H9 (cell line): ENCODE results near the gene ARL16. TPM values are rescaled to one million over a fixed set of nuclear protein-coding genes. Genes with fewer than 3 reads are reported as not detected.

Experiments
- DNase-seq: peaks from one replicate; pipeline ENCODE4 v3.0.0-alpha.2; 2017
- H2AFZ ChIP-seq: one replicate; pipeline ENCODE4 v1.6.1; 2013; ENCODE audit warnings: mild to moderate bottlenecking, low read length, control low read depth, moderate library complexity
- H2AK5ac ChIP-seq: 2 replicates; pipeline ENCODE4 v1.6.1; 2013; ENCODE audit warnings: low read length, control low read depth, mixed read lengths; ENCODE audit not compliant: insufficient read length
- H2BK120ac ChIP-seq: one replicate; pipeline ENCODE4 v1.6.1; 2013; ENCODE audit warnings: low read depth, mild to moderate bottlenecking, low read length, control low read depth, inconsistent platforms; ENCODE audit not compliant: poor library complexity, severe bottlenecking
- H2BK12ac ChIP-seq: 2 replicates; pipeline ENCODE4 v1.6.1; 2013; ENCODE audit warnings: low read length, control low read depth, mixed read lengths, low read depth; ENCODE audit not compliant: insufficient read length
- H2BK15ac ChIP-seq: 2 replicates; pipeline ENCODE4 v1.6.1; 2013; ENCODE audit warnings: low read depth, low read length, control low read depth
- H2BK20ac ChIP-seq: one replicate; pipeline ENCODE4 v1.6.1; 2013; ENCODE audit warnings: low read depth, mild to moderate bottlenecking, low read length, control low read depth, inconsistent platforms; ENCODE audit not compliant: poor library complexity, severe bottlenecking
- H2BK5ac ChIP-seq: 2 replicates; pipeline ENCODE4 v1.6.1; 2013; ENCODE audit warnings: low read length, control low read depth, mixed read lengths; ENCODE audit not compliant: insufficient read length
- H3K14ac ChIP-seq: 2 replicates; pipeline ENCODE4 v1.6.1; 2013; ENCODE audit warnings: low read length, control low read depth; ENCODE audit not compliant: insufficient read depth
- H3K18ac ChIP-seq: 2 replicates; pipeline ENCODE4 v1.6.1; 2013; ENCODE audit warnings: low read depth, mild to moderate bottlenecking, mixed read lengths, low read length, control low read depth; ENCODE audit not compliant: insufficient read length
- H3K23ac ChIP-seq: 2 replicates; pipeline ENCODE4 v1.6.1; 2013; ENCODE audit warnings: low read length, control low read depth, mixed read lengths, low read depth; ENCODE audit not compliant: insufficient read length
- H3K23me2 ChIP-seq: 2 replicates; pipeline ENCODE4 v1.6.1; 2013; ENCODE audit warnings: low read depth, mild to moderate bottlenecking, mixed read lengths, low read length, control low read depth; ENCODE audit not compliant: insufficient read length, poor library complexity, severe bottlenecking
- H3K27ac ChIP-seq: 2 replicates; pipeline ENCODE4 v1.5.1; 2013; ENCODE audit warnings: low read length, control low read depth, mixed read lengths, low read depth; ENCODE audit not compliant: insufficient read length
- H3K27me3 ChIP-seq: 2 replicates; pipeline ENCODE4 v1.6.1; 2013; ENCODE audit warnings: low read length, control low read depth, inconsistent platforms; ENCODE audit not compliant: insufficient read depth
- H3K4ac ChIP-seq: 2 replicates; pipeline ENCODE4 v1.6.1; 2013; ENCODE audit warnings: low read depth, mild to moderate bottlenecking, control low read depth, inconsistent platforms, low read length, moderate library complexity
- H3K4me1 ChIP-seq: 2 replicates; pipeline ENCODE4 v1.6.1; 2013; ENCODE audit warnings: low read length, control low read depth, inconsistent platforms; ENCODE audit not compliant: insufficient read depth
- H3K4me2 ChIP-seq: 2 replicates; pipeline ENCODE4 v1.6.1; 2013; ENCODE audit warnings: low read length, control low read depth, mixed read lengths; ENCODE audit not compliant: insufficient read length, insufficient read depth
- H3K56ac ChIP-seq: 2 replicates; pipeline ENCODE4 v1.6.1; 2013; ENCODE audit warnings: low read depth, mild to moderate bottlenecking, mixed read lengths, low read length, control low read depth; ENCODE audit not compliant: insufficient read length
- H3K79me1 ChIP-seq: 2 replicates; pipeline ENCODE4 v1.6.1; 2013; ENCODE audit warnings: low read depth, mild to moderate bottlenecking, moderate library complexity, low read length, control low read depth, inconsistent platforms; ENCODE audit not compliant: insufficient read depth, poor library complexity, severe bottlenecking
- H3K79me2 ChIP-seq: 2 replicates; pipeline ENCODE4 v1.6.1; 2013; ENCODE audit warnings: low read length, control low read depth, inconsistent platforms; ENCODE audit not compliant: insufficient read depth
- H3K9ac ChIP-seq: 2 replicates; pipeline ENCODE4 v1.6.1; 2013; ENCODE audit warnings: low read length, control low read depth, mixed read lengths; ENCODE audit not compliant: insufficient read length; ENCODE audit errors: extremely low read depth
- H3K9me3 ChIP-seq: one replicate; pipeline ENCODE4 v1.6.1; 2013; ENCODE audit warnings: low read depth, low read length, inconsistent platforms; ENCODE audit not compliant: control insufficient read depth
- H3T11ph ChIP-seq: one replicate; pipeline ENCODE4 v1.6.1; 2013; ENCODE audit warnings: mild to moderate bottlenecking, low read length, control low read depth, inconsistent platforms
- H4K20me1 ChIP-seq: one replicate; pipeline ENCODE4 v1.6.1; 2013; ENCODE audit not compliant: control insufficient read depth, insufficient read length, insufficient read depth
- H4K5ac ChIP-seq: 2 replicates; pipeline ENCODE4 v1.6.1; 2013; ENCODE audit warnings: low read depth, mild to moderate bottlenecking, mixed read lengths, low read length, control low read depth; ENCODE audit not compliant: insufficient read length
- H4K8ac ChIP-seq: replicated peaks from 2 replicates; pipeline ENCODE4 v1.6.1; 2013; ENCODE audit warnings: low read length, control low read depth, mixed read lengths, low read depth; ENCODE audit not compliant: insufficient read length
- H4K91ac ChIP-seq: 2 replicates; pipeline ENCODE4 v1.6.1; 2013; ENCODE audit warnings: low read depth, mild to moderate bottlenecking, moderate library complexity, mixed read lengths, low read length, control low read depth; ENCODE audit not compliant: insufficient read length
- H3K27ac Mint-ChIP-seq, 3 experiments: 2 replicates in 2 of 3; 3 replicates in 1 of 3; pipeline ENCODE4 v1.8.0; 2020 to 2021; ENCODE audit warnings: mixed read lengths in 3 of 3, mild to moderate bottlenecking in 1 of 3, moderate library complexity in 1 of 3
- H3K27me3 Mint-ChIP-seq: 2 replicates; pipeline ENCODE4 v1.8.0; 2021; ENCODE audit warnings: low read depth, mild to moderate bottlenecking, moderate library complexity, mixed read lengths
- H3K36me3 Mint-ChIP-seq, 3 experiments: 2 replicates in 2 of 3; 3 replicates in 1 of 3; pipeline ENCODE4 v1.8.0; 2020 to 2021; ENCODE audit warnings: low read depth in 3 of 3, mixed read lengths in 3 of 3; ENCODE audit not compliant: insufficient read depth in 1 of 3
- H3K4me1 Mint-ChIP-seq, 2 experiments: 2 replicates each; pipeline ENCODE4 v1.8.0; 2020; ENCODE audit warnings: mixed read lengths in 2 of 2
- H3K4me3 Mint-ChIP-seq, 2 experiments: 2 replicates in 1 of 2; 3 replicates in 1 of 2; pipeline ENCODE4 v1.8.0; 2020 to 2021; ENCODE audit warnings: mild to moderate bottlenecking in 2 of 2, mixed read lengths in 2 of 2, moderate library complexity in 1 of 2
- H3K9me3 Mint-ChIP-seq, 2 experiments: 2 replicates in 1 of 2; 3 replicates in 1 of 2; pipeline ENCODE4 v1.8.0; 2020; ENCODE audit warnings: mild to moderate bottlenecking in 2 of 2, mixed read lengths in 2 of 2, moderate library complexity in 1 of 2
- WGBS: extraction: QIAGEN DNeasy Blood & Tissue Kit; methylation state at CpG from one replicate; pipeline ENCODE4 v1.1.7; 2013; ENCODE audit warnings: missing lambda C conversion rate, low lambda C conversion rate, mixed read lengths; ENCODE audit not compliant: insufficient read length; ENCODE audit errors: extremely low coverage; 5-methylcytosine and 5-hydroxymethylcytosine counted together
- total RNA-seq: library from RNA; stranded (reverse); gene quantifications from 2 replicates; pipeline ENCODE4 v1.2.1, GENCODE V29; 2021
- TF ChIP-seq, protein P1 (sequence below): fragments of 200-600 bp; sonication (generic); conservative IDR thresholded peaks from 3 replicates; pipeline ENCODE4 v1.8.0; 2021; ENCODE audit warnings: antibody characterized with exemption, mild to moderate bottlenecking

Gene ARL16
- total RNA-seq, 1 experiment from 2014 or later: 58.6 TPM

DNA sequence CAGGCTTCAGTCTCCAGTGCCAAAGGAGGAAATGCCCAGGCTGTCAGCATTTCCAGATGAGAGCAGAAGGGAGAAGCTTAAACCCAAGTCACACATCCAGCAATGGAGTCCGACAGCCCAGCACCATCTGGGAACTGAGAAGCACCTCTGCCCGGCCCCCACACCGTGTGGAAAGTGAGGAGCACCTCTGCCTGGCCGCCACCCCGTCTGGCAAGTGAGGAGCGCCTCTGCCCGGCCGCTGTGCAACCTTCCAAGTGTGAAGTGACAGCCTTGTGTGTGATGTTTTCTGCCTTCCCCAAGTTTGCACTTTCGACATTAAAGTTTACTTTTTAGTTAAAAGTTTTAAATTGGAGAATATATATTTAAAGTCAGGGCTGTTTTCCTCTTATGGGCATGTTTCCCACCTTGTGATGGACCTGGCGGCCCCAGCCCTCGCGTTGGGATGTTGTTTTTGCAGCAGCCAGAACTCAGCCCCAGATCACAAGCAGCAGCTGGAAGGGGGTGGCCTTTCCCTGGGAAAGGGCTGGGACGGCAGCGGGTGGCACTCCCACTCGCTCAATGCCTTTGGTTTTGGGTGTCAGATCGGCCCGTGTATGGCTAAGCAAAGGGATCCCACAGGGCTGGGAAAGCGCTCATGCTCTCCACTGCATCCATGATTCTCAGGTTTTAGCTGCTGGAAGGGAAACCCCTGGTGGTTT, 9.9 kb downstream of the ARL16 start:
- Histone ChIP-seq H4K20me1 (no peaks in the 10 kb centered on the region), H3K18ac (no peak overlapping the region), H2BK15ac (no peak overlapping the region), H3K27ac (no peak overlapping the region), H3K79me2 (no peaks in the 10 kb centered on the region), H4K8ac (no peak overlapping the region), H3K79me1 (peaks cover 6% of the 10 kb centered on the region), H3K23me2 (no peaks in the 10 kb centered on the region), H2BK120ac (no peak overlapping the region), H2BK20ac (no peak overlapping the region), H3T11ph (no peak overlapping the region), H3K9ac (no peak overlapping the region), H3K27me3 (no peaks in the 10 kb centered on the region), H3K4ac (no peak overlapping the region), H2AK5ac (no peak overlapping the region), H3K56ac (no peak overlapping the region), H2AFZ (no peak overlapping the region), H4K5ac (no peak overlapping the region), H2BK12ac (no peak overlapping the region), H3K4me2 (no peak overlapping the region), H3K4me1 (no peaks in the 10 kb centered on the region), H3K14ac (no peak overlapping the region), H3K23ac (no peak overlapping the region), H4K91ac (no peak overlapping the region), H2BK5ac (no peak overlapping the region), H3K9me3 (no peaks in the 10 kb centered on the region)
- H3K4me3 Mint-ChIP-seq: no peak overlapping the region
- TF ChIP-seq, protein P1, sequence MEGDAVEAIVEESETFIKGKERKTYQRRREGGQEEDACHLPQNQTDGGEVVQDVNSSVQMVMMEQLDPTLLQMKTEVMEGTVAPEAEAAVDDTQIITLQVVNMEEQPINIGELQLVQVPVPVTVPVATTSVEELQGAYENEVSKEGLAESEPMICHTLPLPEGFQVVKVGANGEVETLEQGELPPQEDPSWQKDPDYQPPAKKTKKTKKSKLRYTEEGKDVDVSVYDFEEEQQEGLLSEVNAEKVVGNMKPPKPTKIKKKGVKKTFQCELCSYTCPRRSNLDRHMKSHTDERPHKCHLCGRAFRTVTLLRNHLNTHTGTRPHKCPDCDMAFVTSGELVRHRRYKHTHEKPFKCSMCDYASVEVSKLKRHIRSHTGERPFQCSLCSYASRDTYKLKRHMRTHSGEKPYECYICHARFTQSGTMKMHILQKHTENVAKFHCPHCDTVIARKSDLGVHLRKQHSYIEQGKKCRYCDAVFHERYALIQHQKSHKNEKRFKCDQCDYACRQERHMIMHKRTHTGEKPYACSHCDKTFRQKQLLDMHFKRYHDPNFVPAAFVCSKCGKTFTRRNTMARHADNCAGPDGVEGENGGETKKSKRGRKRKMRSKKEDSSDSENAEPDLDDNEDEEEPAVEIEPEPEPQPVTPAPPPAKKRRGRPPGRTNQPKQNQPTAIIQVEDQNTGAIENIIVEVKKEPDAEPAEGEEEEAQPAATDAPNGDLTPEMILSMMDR: no peak
- H3K36me3 Mint-ChIP-seq: peaks cover 31 to 59% (median 55%) of the 10 kb centered on the region in 3 experiments; a peak in 6 of 7 replicates
- H3K4me1 Mint-ChIP-seq: peaks cover 0 to 2% of the 10 kb centered on the region in 2 experiments; a peak in 1 of 4 replicates
- no peaks in the 10 kb centered on the region for H3K9me3 Mint-ChIP-seq
- no peaks in the 10 kb centered on the region; the same call in 1 of the 2 replicates for H3K27me3 Mint-ChIP-seq
- peak overlapping the region in 1 of 3 experiments; percentile 84; a peak in 1 of 7 replicates for H3K27ac Mint-ChIP-seq
- no CpG with 5 or more reads among the region's 18 CpGs for WGBS
- DNase-seq: no peak
